Naive thymus-derived CD4-positive, alpha-beta T cell (primary cell): ENCODE results near the gene GSTT4. TPM values are rescaled to one million over a fixed set of nuclear protein-coding genes. Genes with fewer than 3 reads are reported as not detected.

Experiments
- ATAC-seq: fragments of 150-1000 bp; cut with Tn5 transposase; 2 replicates; pipeline ENCODE4 v1.10.0; 2021; ENCODE audit warnings: mild to moderate bottlenecking, moderate library complexity
- CTCF ChIA-PET: fragments of 350-600 bp; sonication (Branson Sonifier 250); formaldehyde crosslinking; loops from one replicate; lab custom pipeline; 2021; ENCODE audit warnings: antibody characterized with exemption; lab: Charles Lee
- POLR2A ChIA-PET: fragments of 350-600 bp; sonication (Branson Sonifier 250); formaldehyde crosslinking; loops from one replicate; lab custom pipeline; 2021; ENCODE audit warnings: antibody characterized with exemption, inconsistent platforms; lab: Charles Lee
- DNase-seq, 9 donors: peaks; one replicate each; pipeline versions ENCODE4 v3.0.0 to v3.0.0-alpha.2; 2020 to 2022; ENCODE audit warnings: mixed read lengths in 1 of 9
- H3K27ac ChIP-seq: one replicate; pipeline ENCODE4 v1.7.0; 2013; ENCODE audit warnings: mild to moderate bottlenecking, low read depth, low read length, moderate library complexity
- H3K27me3 ChIP-seq, 2 donors: one replicate each; pipeline ENCODE4 v1.7.0; 2013; ENCODE audit warnings: low read length in 2 of 2, mild to moderate bottlenecking in 2 of 2, moderate library complexity in 2 of 2; ENCODE audit not compliant: control insufficient read depth in 2 of 2, insufficient read depth in 2 of 2
- H3K36me3 ChIP-seq, 3 experiments: 1 replicate in 2 of 3; 2 replicates in 1 of 3; pipeline ENCODE4 v1.7.0; 2013; ENCODE audit warnings: low read length in 3 of 3, mild to moderate bottlenecking in 3 of 3, moderate library complexity in 1 of 3; ENCODE audit not compliant: insufficient read depth in 3 of 3, control insufficient read depth in 2 of 3
- H3K4me1 ChIP-seq, 2 donors: one replicate each; pipeline ENCODE4 v1.7.0; 2013; ENCODE audit warnings: low read length in 2 of 2, mild to moderate bottlenecking in 2 of 2, moderate library complexity in 1 of 2; ENCODE audit not compliant: control insufficient read depth in 2 of 2, insufficient read depth in 2 of 2
- H3K4me3 ChIP-seq: 2 replicates; pipeline ENCODE4 v1.7.0; 2013; ENCODE audit warnings: mild to moderate bottlenecking, low read length
- H3K9me3 ChIP-seq, 3 experiments: 1 replicate in 2 of 3; 2 replicates in 1 of 3; pipeline ENCODE4 v1.7.0; 2013; ENCODE audit warnings: low read length in 3 of 3; ENCODE audit not compliant: control insufficient read depth in 2 of 3
- H3K27ac Mint-ChIP-seq, 9 donors: one replicate each; pipeline ENCODE4 v1.8.0; 2020 to 2022; ENCODE audit warnings: mixed read lengths in 9 of 9, mild to moderate bottlenecking in 8 of 9, moderate library complexity in 5 of 9, inconsistent platforms in 2 of 9
- H3K27me3 Mint-ChIP-seq, 5 donors: one replicate each; pipeline ENCODE4 v1.8.0; 2021 to 2022; ENCODE audit warnings: mixed read lengths in 5 of 5, mild to moderate bottlenecking in 1 of 5
- H3K36me3 Mint-ChIP-seq, 5 donors: one replicate each; pipeline ENCODE4 v1.8.0; 2020 to 2022; ENCODE audit warnings: mixed read lengths in 5 of 5, mild to moderate bottlenecking in 3 of 5, inconsistent platforms in 1 of 5
- H3K4me1 Mint-ChIP-seq, 7 donors: one replicate each; pipeline ENCODE4 v1.8.0; 2020 to 2022; ENCODE audit warnings: mixed read lengths in 7 of 7, mild to moderate bottlenecking in 3 of 7, inconsistent platforms in 1 of 7
- H3K4me3 Mint-ChIP-seq, 10 donors: one replicate each; pipeline ENCODE4 v1.8.0; 2020 to 2022; ENCODE audit warnings: mild to moderate bottlenecking in 10 of 10, mixed read lengths in 10 of 10, moderate library complexity in 6 of 10, inconsistent platforms in 2 of 10
- H3K9me3 Mint-ChIP-seq, 11 donors: one replicate each; pipeline ENCODE4 v1.8.0; 2020 to 2022; ENCODE audit warnings: mixed read lengths in 11 of 11, mild to moderate bottlenecking in 4 of 11, inconsistent platforms in 1 of 11, moderate library complexity in 1 of 11
- intact Hi-C, 2 donors: fragments of 100-400 bp; cut with micrococcal nuclease; formaldehyde crosslinking; loops; one replicate each; pipeline ENCODE4 v1.15.1; 2023
- polyA plus RNA-seq, 2 donors: library from polyadenylated mRNA; unstranded; fragments of 300-500 nt; fragmentation: Illumina TruSeq; gene quantifications; one replicate each; pipeline ENCODE4 v1.2.3, GENCODE V29; 2021
- total RNA-seq, 6 experiments: library from RNA in 5 of 6; stranded (reverse) in 5 of 6; gene quantifications; 1 replicate in 5 of 6; 2 replicates in 1 of 6; pipeline ENCODE4 v1.2.3 and lab custom pipeline; 2021 to 2026

Gene GSTT4
- total and polyA plus RNA-seq, 7 experiments from 2014 or later = not detected

GRCh38 chr22:24037851-24038765 lies 32.9 kb upstream of the GSTT4 start:
- peak overlapping the region; percentile 62 for H3K27ac ChIP-seq
- Mint-ChIP-seq H3K4me3 (peak overlapping the region in 9 of 10 donors; percentile 61 to 83 (median 80)), H3K27me3 (no peaks in the 10 kb centered on the region), H3K36me3 (peaks cover 11 to 54% (median 35%) of the 10 kb centered on the region in 5 donors), H3K27ac (peak overlapping the region; percentile 77 to 97 (median 92)), H3K9me3 (no peaks in the 10 kb centered on the region), H3K4me1 (peaks cover 25 to 86% (median 76%) of the 10 kb centered on the region in 7 donors)
- H3K36me3 ChIP-seq = peaks cover 4 to 42% (median 8%) of the 10 kb centered on the region in 3 experiments
- DNase-seq = peak in 7 of 9 donors; percentile 44 to 80 (median 73)
- peak; percentile 89 for ATAC-seq
- peaks cover 0 to 36% of the 10 kb centered on the region in 2 donors for H3K4me1 ChIP-seq
- no peaks in the 10 kb centered on the region for H3K27me3 ChIP-seq
- intact Hi-C loops = loop anchor here in 1 of 2 donors (1.0 to 5.0 kb wide), 5 partner anchors 17 to 124 kb away; partner anchors contain the start of genes CABIN1 and GSTT2
- CTCF ChIA-PET = interaction anchor here (0.9 to 1.7 kb wide), 6 partner anchors 9 to 82 kb away, joined by 3 to 7 read pairs (median 3); partner anchors contain the start of gene CABIN1
- POLR2A ChIA-PET = interaction anchor here (0.6 to 5.7 kb wide), 8 partner anchors 13 to 139 kb away, joined by 3 to 60 read pairs (median 4); partner anchors contain the start of gene CABIN1
- H3K4me3 ChIP-seq = no peak overlapping the region
- no peaks in the 10 kb centered on the region for H3K9me3 ChIP-seq

GRCh38 chr22:24035296-24035695 lies 30.0 kb upstream of the GSTT4 start:
- DNase-seq (no peak), ATAC-seq (no peak)
- H3K36me3 Mint-ChIP-seq = peaks cover 5 to 36% (median 16%) of the 10 kb centered on the region in 5 donors
- H3K27me3 Mint-ChIP-seq = no peaks in the 10 kb centered on the region
- H3K4me1 ChIP-seq = peaks cover 0 to 36% of the 10 kb centered on the region in 2 donors
- no peak overlapping the region for H3K4me3 ChIP-seq
- intact Hi-C loops = loop anchor here in 1 of 2 donors (5.0 kb wide), 2 partner anchors 53 to 122 kb away; partner anchors contain the start of gene GSTT2
- H3K9me3 Mint-ChIP-seq = no peaks in the 10 kb centered on the region
- H3K9me3 ChIP-seq = no peaks in the 10 kb centered on the region
- H3K27me3 ChIP-seq = no peaks in the 10 kb centered on the region
- H3K4me1 Mint-ChIP-seq = peaks cover 30 to 86% (median 72%) of the 10 kb centered on the region in 7 donors
- H3K27ac Mint-ChIP-seq = peak overlapping the region in 8 of 9 donors; percentile 6 to 97 (median 82)
- H3K36me3 ChIP-seq = peaks cover 0 to 22% (median 3%) of the 10 kb centered on the region in 3 experiments
- peak overlapping the region in 2 of 10 donors; percentile 50 to 58 for H3K4me3 Mint-ChIP-seq
- no peak overlapping the region for H3K27ac ChIP-seq
- CTCF ChIA-PET = interaction anchor here (1.0 to 1.2 kb wide), 2 partner anchors 20 to 25 kb away, joined by 3 to 5 read pairs; no protein-coding TSS in a partner anchor
- POLR2A ChIA-PET = interaction anchor here (1.0 to 5.7 kb wide), 2 partner anchors 21 to 25 kb away, joined by 6 to 60 read pairs; partner anchors contain the start of gene CABIN1

- Histone ChIP-seq H3K4me1 (peaks cover 0 to 26% of the 10 kb centered on the region in 2 donors), H3K36me3 (peaks cover 0 to 18% (median 3%) of the 10 kb centered on the region in 3 experiments), H3K4me3 (no peak overlapping the region), H3K27ac (no peak overlapping the region), H3K27me3 (no peaks in the 10 kb centered on the region), H3K9me3 (no peaks in the 10 kb centered on the region)
- Mint-ChIP-seq H3K36me3 (peaks cover 0 to 27% (median 14%) of the 10 kb centered on the region in 5 donors), H3K27me3 (no peaks in the 10 kb centered on the region), H3K4me3 (no peak overlapping the region), H3K9me3 (no peaks in the 10 kb centered on the region), H3K4me1 (peaks cover 28 to 76% (median 65%) of the 10 kb centered on the region in 7 donors), H3K27ac (peak overlapping the region in 3 of 9 donors; percentile 31 to 54 (median 46))
- intact Hi-C loops = no loop called here
- DNase-seq (no peak), ATAC-seq (no peak)
- CTCF ChIA-PET = no interaction called here
- POLR2A ChIA-PET = interaction anchor here (0.6 kb wide), 1 partner anchor 11 kb away, joined by 4 read pairs; no protein-coding TSS in a partner anchor
These were observed 28.5 kb upstream of the GSTT4 start for GRCh38 chr22:24033731-24034130.

GRCh38 chr22:24030186-24030702 lies 25.0 kb upstream of the GSTT4 start:
- peak overlapping the region in 4 of 9 donors; percentile 5 to 40 (median 24) for H3K27ac Mint-ChIP-seq
- POLR2A ChIA-PET = interaction anchor here (1.8 kb wide), 1 partner anchor 19 kb away, joined by 4 read pairs; no protein-coding TSS in a partner anchor
- H3K4me1 ChIP-seq = peaks cover 0 to 6% of the 10 kb centered on the region in 2 donors

GRCh38 chr22:24029304-24029703 lies 24.1 kb upstream of the GSTT4 start:
- peak overlapping the region in 1 of 9 donors; percentile 72 for H3K27ac Mint-ChIP-seq
- intact Hi-C loops = no loop called here
- no peaks in the 10 kb centered on the region for H3K27me3 Mint-ChIP-seq
- H3K4me3 Mint-ChIP-seq = no peak overlapping the region
- peaks cover 0 to 4% of the 10 kb centered on the region in 2 donors for H3K4me1 ChIP-seq
- POLR2A ChIA-PET = interaction anchor here (1.8 kb wide), 1 partner anchor 18 kb away, joined by 4 read pairs; no protein-coding TSS in a partner anchor
- H3K27me3 ChIP-seq = no peaks in the 10 kb centered on the region
- peaks cover 0 to 6% (median 2%) of the 10 kb centered on the region in 11 donors for H3K9me3 Mint-ChIP-seq
- H3K9me3 ChIP-seq = no peaks in the 10 kb centered on the region
- peaks cover 17 to 68% (median 55%) of the 10 kb centered on the region in 7 donors for H3K4me1 Mint-ChIP-seq
- H3K36me3 Mint-ChIP-seq = peaks cover 2 to 32% (median 23%) of the 10 kb centered on the region in 5 donors
- ATAC-seq (no peak), DNase-seq (no peak)
- H3K27ac ChIP-seq = no peak overlapping the region
- CTCF ChIA-PET = interaction anchor here (1.1 to 1.2 kb wide), 2 partner anchors 9 to 218 kb away, joined by 3 read pairs; no protein-coding TSS in a partner anchor
- H3K4me3 ChIP-seq = no peak overlapping the region
- peaks cover 0 to 7% (median 3%) of the 10 kb centered on the region in 3 experiments for H3K36me3 ChIP-seq

More at GRCh38 chr22:24030186-24030702, 25.0 kb upstream of the GSTT4 start:
- CTCF ChIA-PET = interaction anchor here (0.5 to 1.2 kb wide), 3 partner anchors 8 to 217 kb away, joined by 3 read pairs; no protein-coding TSS in a partner anchor
- no peaks in the 10 kb centered on the region for H3K27me3 ChIP-seq
- H3K4me3 Mint-ChIP-seq = no peak overlapping the region
- intact Hi-C loops = no loop called here
- no peak for ATAC-seq
- no peaks in the 10 kb centered on the region for H3K9me3 ChIP-seq
- peaks cover 0 to 23% (median 14%) of the 10 kb centered on the region in 5 donors for H3K36me3 Mint-ChIP-seq
- no peak overlapping the region for H3K27ac ChIP-seq
- no peaks in the 10 kb centered on the region for H3K27me3 Mint-ChIP-seq
- peaks cover 23 to 68% (median 53%) of the 10 kb centered on the region in 7 donors for H3K4me1 Mint-ChIP-seq
- peaks cover 0 to 8% (median 3%) of the 10 kb centered on the region in 3 experiments for H3K36me3 ChIP-seq
- no peak for DNase-seq
- no peak overlapping the region for H3K4me3 ChIP-seq
- no peaks in the 10 kb centered on the region for H3K9me3 Mint-ChIP-seq

- DNase-seq = no peak
- no peak for ATAC-seq
- intact Hi-C loops = no loop called here
- no peak overlapping the region for H3K4me3 Mint-ChIP-seq
- H3K27me3 ChIP-seq = no peaks in the 10 kb centered on the region
- H3K27me3 Mint-ChIP-seq = no peaks in the 10 kb centered on the region
- H3K36me3 ChIP-seq = peaks cover 0 to 7% (median 3%) of the 10 kb centered on the region in 3 experiments
- no peak overlapping the region for H3K27ac ChIP-seq
- peaks cover 0 to 4% of the 10 kb centered on the region in 2 donors for H3K4me1 ChIP-seq
- peaks cover 0 to 9% (median 4%) of the 10 kb centered on the region in 11 donors for H3K9me3 Mint-ChIP-seq
- peaks cover 4 to 34% (median 25%) of the 10 kb centered on the region in 5 donors for H3K36me3 Mint-ChIP-seq
- no peaks in the 10 kb centered on the region for H3K9me3 ChIP-seq
- peaks cover 13 to 68% (median 53%) of the 10 kb centered on the region in 7 donors for H3K4me1 Mint-ChIP-seq
- CTCF ChIA-PET = no interaction called here
- H3K27ac Mint-ChIP-seq = peak overlapping the region in 3 of 9 donors; percentile 21 to 72 (median 47)
- POLR2A ChIA-PET = no interaction called here
- no peak overlapping the region for H3K4me3 ChIP-seq
These were observed 23.3 kb upstream of the GSTT4 start for GRCh38 chr22:24028533-24028932.
